ENCODE measurements around the gene TRH. TPM values are rescaled to one million over a fixed set of nuclear protein-coding genes. Genes with fewer than 3 reads are reported as not detected.

TRH gene
- total and polyA plus RNA-seq, 2 donors (not counting 3 experiments of a cell fraction or from before 2014, with no cell fraction given) = not detected

GRCh38 chr3:129942296-129942695 lies 32.2 kb upstream of the TRH start:
- BruUV-seq (replicated peaks) = no TSS peak
- POLR2A ChIA-PET = no interaction called here
- peak; percentile 84 for FAIRE-seq

GRCh38 chr3:129943020-129943419 lies 31.5 kb upstream of the TRH start:
- no peaks in the 10 kb centered on the region for H3K36me3 ChIP-seq (ENCODE audit: control insufficient read depth in 2 of 2, extremely low read depth in 1 of 2, insufficient read depth in 2 of 2, low read length in 2 of 2)
- dilution Hi-C loops (cut with MboI; ENCODE audit: extremely low pct_ligation_motif_present, low sequenced_read_pairs) = no loop called here
- H3K4me2 ChIP-seq (ENCODE audit: insufficient read depth, low read length) = no peak overlapping the region
- peaks cover 4 to 7% of the 10 kb centered on the region in 2 experiments for H3K27me3 ChIP-seq (ENCODE audit: control insufficient read depth in 2 of 2, insufficient read depth in 2 of 2, low read length in 2 of 2)
- H3K4me1 ChIP-seq (ENCODE audit: control insufficient read depth, extremely low read depth, insufficient read depth, low read length) = no peaks in the 10 kb centered on the region
- DNase-seq (ENCODE audit: low read depth, low spot score) = no peak
- H2AFZ ChIP-seq (ENCODE audit: low read depth, low read length) = no peak overlapping the region
- intact Hi-C loops (cut with micrococcal nuclease) = loop anchor here (2.0 kb wide), 1 partner anchor 154 kb away; no protein-coding TSS in a partner anchor
- H3K9me1 ChIP-seq (replicated peaks; ENCODE audit: control insufficient read depth, extremely low read depth, insufficient read depth, low read length) = no peaks in the 10 kb centered on the region
- H3K4me3 ChIP-seq (replicated peaks in 1 of 3; ENCODE audit: insufficient read depth in 1 of 3, low read depth in 1 of 3, low read length in 3 of 3) = no peak overlapping the region
- ChIA-PET CTCF (interaction anchor here (0.9 to 5.7 kb wide), 20 partner anchors 10 to 596 kb away, joined by 3 to 103 read pairs (median 6); no protein-coding TSS in a partner anchor), POLR2A (no interaction called here)
- H3K27ac ChIP-seq (ENCODE audit: insufficient read depth, low read depth, low read length) = no peak overlapping the region
- BruUV-seq (replicated peaks) = no TSS peak
- H4K20me1 ChIP-seq (replicated peaks; ENCODE audit: control insufficient read depth, extremely low read depth, insufficient read depth, low read length) = no peaks in the 10 kb centered on the region
- no peaks in the 10 kb centered on the region for H3K79me2 ChIP-seq (ENCODE audit: control insufficient read depth, insufficient read depth, low read length)
- TF ChIP-seq MAX (IDR thresholded peaks at IDR 0.05; ENCODE audit: insufficient read depth, insufficient read length) (no peak), CTCF (IDR thresholded peaks at IDR 0.05; ENCODE audit: extremely low read depth in 1 of 2, insufficient read depth in 1 of 2, low read depth in 1 of 2, low read length in 2 of 2) (no peak), GATA2 (IDR thresholded peaks at IDR 0.05; ENCODE audit: insufficient read depth, insufficient read length, low read depth, low read length) (no peak), MYC (IDR thresholded peaks at IDR 0.05; ENCODE audit: low read depth, low read length) (no peak)
- no peaks in the 10 kb centered on the region for H3K9me3 ChIP-seq (replicated peaks; ENCODE audit: control insufficient read depth, insufficient read depth, low read length)
- no peak for FAIRE-seq
- no peak overlapping the region for H3K9ac ChIP-seq (replicated peaks; ENCODE audit: extremely low read depth, insufficient read depth, low read length)

More at GRCh38 chr3:129942296-129942695, 32.2 kb upstream of the TRH start:
- Histone ChIP-seq H3K36me3 (ENCODE audit: control insufficient read depth in 2 of 2, extremely low read depth in 1 of 2, insufficient read depth in 2 of 2, low read length in 2 of 2) (no peaks in the 10 kb centered on the region), H3K9me3 (replicated peaks; ENCODE audit: control insufficient read depth, insufficient read depth, low read length) (no peaks in the 10 kb centered on the region), H3K9me1 (replicated peaks; ENCODE audit: control insufficient read depth, extremely low read depth, insufficient read depth, low read length) (no peaks in the 10 kb centered on the region), H3K4me2 (ENCODE audit: insufficient read depth, low read length) (no peak overlapping the region), H3K4me3 (replicated peaks in 1 of 3; ENCODE audit: insufficient read depth in 1 of 3, low read depth in 1 of 3, low read length in 3 of 3) (no peak overlapping the region), H3K4me1 (ENCODE audit: control insufficient read depth, extremely low read depth, insufficient read depth, low read length) (no peaks in the 10 kb centered on the region), H3K27ac (ENCODE audit: insufficient read depth, low read depth, low read length) (no peak overlapping the region), H3K27me3 (ENCODE audit: control insufficient read depth in 2 of 2, insufficient read depth in 2 of 2, low read length in 2 of 2) (peaks cover 4 to 7% of the 10 kb centered on the region in 2 experiments), H4K20me1 (replicated peaks; ENCODE audit: control insufficient read depth, extremely low read depth, insufficient read depth, low read length) (no peaks in the 10 kb centered on the region), H3K9ac (replicated peaks; ENCODE audit: extremely low read depth, insufficient read depth, low read length) (no peak overlapping the region), H2AFZ (ENCODE audit: low read depth, low read length) (no peak overlapping the region), H3K79me2 (ENCODE audit: control insufficient read depth, insufficient read depth, low read length) (no peaks in the 10 kb centered on the region)
- DNase-seq (ENCODE audit: low read depth, low spot score) = peak; percentile 75
- TF ChIP-seq CTCF (IDR thresholded peaks at IDR 0.05; ENCODE audit: extremely low read depth in 1 of 2, insufficient read depth in 1 of 2, low read depth in 1 of 2, low read length in 2 of 2) (peak; percentile 59 to 85), JUN (IDR thresholded peaks at IDR 0.05; ENCODE audit: borderline replicate concordance, insufficient read depth, insufficient read length, low read depth) (no peak)
- CTCF ChIA-PET = interaction anchor here (0.7 to 5.7 kb wide), 35 partner anchors 9 to 596 kb away, joined by 3 to 103 read pairs (median 5); partner anchors contain the start of genes ALG1L2, TMCC1 and TRH
- intact Hi-C loops (cut with micrococcal nuclease) (loop anchor here (1.0 to 2.0 kb wide), 2 partner anchors 61 to 155 kb away; no protein-coding TSS in a partner anchor), dilution Hi-C loops (cut with MboI; ENCODE audit: extremely low pct_ligation_motif_present, low sequenced_read_pairs) (no loop called here)

Measured in endothelial cell of umbilical vein (primary cell).